CD4-positive, alpha-beta memory T cell (primary cell): ENCODE results near the gene AK5. TPM values are rescaled to one million over a fixed set of nuclear protein-coding genes. Genes with fewer than 3 reads are reported as not detected.
A peak's percentile ranks its signal among the peaks of the same experiment; 100 is the strongest.

ENCODE experiments used
- CTCF ChIA-PET: fragments of 350-600 bp; sonication (Branson Sonifier 250); formaldehyde crosslinking; loops from one replicate; lab custom pipeline; 2021; ENCODE audit warnings: inconsistent platforms; ENCODE audit not compliant: partially characterized antibody; lab: Charles Lee
- POLR2A ChIA-PET: fragments of 350-600 bp; sonication (Branson Sonifier 250); formaldehyde crosslinking; loops from one replicate; lab custom pipeline; 2021; ENCODE audit not compliant: partially characterized antibody; lab: Charles Lee
- DNase-seq, 5 donors: peaks; one replicate each; pipeline versions ENCODE4 v3.0.0 to v3.0.0-alpha.2; 2020 to 2022; ENCODE audit warnings: mixed read lengths in 1 of 5
- H3K27ac ChIP-seq: one replicate; pipeline ENCODE4 v1.7.0; 2013; ENCODE audit warnings: low read depth, low read length
- H3K27me3 ChIP-seq: 2 replicates; pipeline ENCODE4 v1.7.0; 2013; ENCODE audit warnings: mild to moderate bottlenecking, low read length, moderate library complexity; ENCODE audit not compliant: insufficient read depth
- H3K36me3 ChIP-seq: 2 replicates; pipeline ENCODE4 v1.7.0; 2013; ENCODE audit warnings: mild to moderate bottlenecking, low read length, moderate library complexity; ENCODE audit not compliant: insufficient read depth
- H3K4me1 ChIP-seq: 2 replicates; pipeline ENCODE4 v1.7.0; 2013; ENCODE audit warnings: mild to moderate bottlenecking, low read length, moderate library complexity; ENCODE audit not compliant: insufficient read depth
- H3K4me3 ChIP-seq, 2 donors: one replicate each; pipeline ENCODE4 v1.7.0; 2013; ENCODE audit warnings: low read length in 2 of 2, mild to moderate bottlenecking in 1 of 2
- H3K9me3 ChIP-seq, 2 donors: one replicate each; pipeline ENCODE4 v1.7.0; 2013; ENCODE audit warnings: low read length in 2 of 2, control low read depth in 1 of 2; ENCODE audit not compliant: control insufficient read depth in 1 of 2
- H3K27ac Mint-ChIP-seq, 7 donors: one replicate each; pipeline ENCODE4 v1.8.0; 2020 to 2021; ENCODE audit warnings: mixed read lengths in 7 of 7, mild to moderate bottlenecking in 6 of 7, inconsistent platforms in 3 of 7, moderate library complexity in 3 of 7
- H3K27me3 Mint-ChIP-seq, 2 donors: one replicate each; pipeline ENCODE4 v1.8.0; 2020 to 2021; ENCODE audit warnings: mixed read lengths in 2 of 2
- H3K36me3 Mint-ChIP-seq, 2 donors: one replicate each; pipeline ENCODE4 v1.8.0; 2020 to 2021; ENCODE audit warnings: mixed read lengths in 2 of 2, inconsistent platforms in 1 of 2, mild to moderate bottlenecking in 1 of 2
- H3K4me1 Mint-ChIP-seq, 4 donors: one replicate each; pipeline ENCODE4 v1.8.0; 2020 to 2021; ENCODE audit warnings: mixed read lengths in 4 of 4, mild to moderate bottlenecking in 1 of 4
- H3K4me3 Mint-ChIP-seq, 8 donors: one replicate each; pipeline ENCODE4 v1.8.0; 2020 to 2021; ENCODE audit warnings: mixed read lengths in 8 of 8, mild to moderate bottlenecking in 7 of 8, moderate library complexity in 6 of 8, inconsistent platforms in 3 of 8
- H3K9me3 Mint-ChIP-seq, 8 donors: one replicate each; pipeline ENCODE4 v1.8.0; 2020 to 2021; ENCODE audit warnings: mixed read lengths in 8 of 8, mild to moderate bottlenecking in 5 of 8, inconsistent platforms in 3 of 8, moderate library complexity in 1 of 8
- intact Hi-C: fragments of 100-400 bp; cut with micrococcal nuclease; formaldehyde crosslinking; loops from one replicate; pipeline ENCODE4 v1.15.1; 2023
- polyA plus RNA-seq, 2 donors: library from polyadenylated mRNA; unstranded; fragments of 300-500 nt; fragmentation: Illumina TruSeq; gene quantifications; one replicate each; pipeline ENCODE4 v1.2.3, GENCODE V29; 2021
- total RNA-seq, 2 experiments: library from RNA; stranded (reverse); gene quantifications; one replicate each; pipeline ENCODE4 v1.2.3, GENCODE V29; 2021

AK5 gene, protein sequence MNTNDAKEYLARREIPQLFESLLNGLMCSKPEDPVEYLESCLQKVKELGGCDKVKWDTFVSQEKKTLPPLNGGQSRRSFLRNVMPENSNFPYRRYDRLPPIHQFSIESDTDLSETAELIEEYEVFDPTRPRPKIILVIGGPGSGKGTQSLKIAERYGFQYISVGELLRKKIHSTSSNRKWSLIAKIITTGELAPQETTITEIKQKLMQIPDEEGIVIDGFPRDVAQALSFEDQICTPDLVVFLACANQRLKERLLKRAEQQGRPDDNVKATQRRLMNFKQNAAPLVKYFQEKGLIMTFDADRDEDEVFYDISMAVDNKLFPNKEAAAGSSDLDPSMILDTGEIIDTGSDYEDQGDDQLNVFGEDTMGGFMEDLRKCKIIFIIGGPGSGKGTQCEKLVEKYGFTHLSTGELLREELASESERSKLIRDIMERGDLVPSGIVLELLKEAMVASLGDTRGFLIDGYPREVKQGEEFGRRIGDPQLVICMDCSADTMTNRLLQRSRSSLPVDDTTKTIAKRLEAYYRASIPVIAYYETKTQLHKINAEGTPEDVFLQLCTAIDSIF
- total RNA-seq (10 to 100 TPM; 17.0 to 25.5 TPM), polyA plus RNA-seq (10 to 100 TPM; 17.9 to 20.6 TPM)

DNA sequence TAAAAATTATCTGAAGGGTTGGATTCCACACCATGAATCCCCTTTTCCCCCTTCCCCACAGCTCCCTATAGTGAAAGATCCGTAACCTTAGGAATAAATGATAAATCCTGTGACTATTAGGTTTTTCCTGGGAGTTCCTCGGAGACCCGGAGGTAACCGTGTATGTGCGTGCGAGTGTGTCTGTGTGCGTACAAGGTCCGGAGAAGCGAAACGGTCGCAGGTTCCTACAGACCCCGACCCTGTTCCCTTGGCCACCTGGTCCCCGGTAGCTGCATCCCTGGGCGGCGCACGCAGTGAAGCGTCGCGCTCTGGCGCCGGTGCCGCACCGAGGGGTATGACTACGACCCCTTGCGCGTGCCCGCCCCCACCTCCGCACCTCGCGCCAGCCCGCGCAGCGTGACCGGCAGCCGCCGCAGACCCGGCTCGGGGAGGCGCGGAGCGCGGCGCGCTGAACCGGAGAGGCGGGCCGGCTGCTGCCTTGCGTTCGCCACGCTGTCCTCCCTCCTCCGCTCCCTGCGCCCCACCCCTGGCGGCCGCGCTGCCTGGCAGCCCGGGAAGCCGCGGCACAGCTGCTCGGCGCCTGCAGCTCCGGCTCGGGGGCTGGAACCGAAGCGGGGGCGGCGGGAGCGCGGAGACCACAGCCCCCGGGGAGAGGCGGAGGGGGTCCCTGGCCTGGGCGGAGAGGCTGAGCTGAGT, at the start of gene AK5:
AK5 (plus strand) TSS at position 529 of the 696 bp plus-strand sequence. CDS start 295 bp downstream, outside the sequence.
- peak in 4 of 5 donors; percentile 36 to 39 (median 39) for DNase-seq
- peaks cover 9% of the 10 kb centered on the region in 2 donors for H3K27me3 Mint-ChIP-seq
- POLR2A ChIA-PET = interaction anchor here (0.6 to 2.1 kb wide), 9 partner anchors 22 to 401 kb away, joined by 3 to 10 read pairs (median 5); partner anchors contain the start of gene ZZZ3

DNA sequence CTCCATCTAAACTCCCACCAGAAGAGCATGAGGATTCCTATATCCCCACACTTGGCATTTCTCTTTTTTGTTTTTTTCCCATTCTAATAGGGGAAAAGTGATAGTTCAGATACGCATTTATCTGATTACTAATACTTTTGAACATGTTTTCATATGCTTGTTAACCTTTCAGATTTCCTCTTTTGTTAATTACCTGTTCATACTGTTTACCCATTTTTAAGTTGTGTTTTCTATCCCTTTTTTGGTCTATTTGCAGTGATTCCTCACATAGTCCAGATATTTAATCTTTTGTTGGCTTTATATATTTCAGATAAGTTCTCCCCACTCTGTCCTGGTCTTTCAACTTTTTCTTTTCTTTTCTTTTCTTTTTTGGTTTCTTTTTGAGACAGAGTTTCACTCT, 49.0 kb upstream of the AK5 start:
- ChIA-PET POLR2A (no interaction called here), CTCF (no interaction called here)
- Mint-ChIP-seq H3K27me3 (peaks cover 3 to 4% of the 10 kb centered on the region in 2 donors), H3K36me3 (peaks cover 4 to 5% of the 10 kb centered on the region in 2 donors), H3K4me3 (no peak overlapping the region), H3K4me1 (peaks cover 0 to 6% (median 0%) of the 10 kb centered on the region in 4 donors), H3K27ac (no peak overlapping the region), H3K9me3 (peaks cover 0 to 20% (median 12%) of the 10 kb centered on the region in 8 donors)
- no peak for DNase-seq
- Histone ChIP-seq H3K9me3 (no peaks in the 10 kb centered on the region), H3K27me3 (no peaks in the 10 kb centered on the region), H3K4me3 (no peak overlapping the region), H3K36me3 (no peaks in the 10 kb centered on the region), H3K4me1 (no peaks in the 10 kb centered on the region), H3K27ac (no peak overlapping the region)
- intact Hi-C loops = no loop called here

More for the DNA sequence above, at the start of gene AK5:
- CTCF ChIA-PET = interaction anchor here (2.8 kb wide), 1 partner anchor 27 kb away, joined by 10 read pairs; no protein-coding TSS in a partner anchor
- H3K27ac Mint-ChIP-seq = peak within 1 kb of the TSS in 2 of 7 donors; percentile 24 to 72
- peak within 1 kb of the TSS; percentile 78 to 91 (median 84) for H3K4me3 Mint-ChIP-seq
- no peaks in the 10 kb centered on the region for H3K36me3 Mint-ChIP-seq
- H3K27ac ChIP-seq = no peak within 1 kb of the TSS
- no peaks in the 10 kb centered on the region for H3K36me3 ChIP-seq
- no peaks in the 10 kb centered on the region for H3K27me3 ChIP-seq
- H3K4me3 ChIP-seq = peak within 1 kb of the TSS in 1 of 2 donors; percentile 54
- no peaks in the 10 kb centered on the region for H3K9me3 ChIP-seq
- H3K4me1 ChIP-seq = peaks cover 30% of the 10 kb centered on the region
- intact Hi-C loops = loop anchor here (2.0 to 10.0 kb wide), 5 partner anchors 15 to 403 kb away; partner anchors contain the start of genes PIGK and ZZZ3
- no peaks in the 10 kb centered on the region for H3K9me3 Mint-ChIP-seq
- peaks cover 21 to 33% (median 27%) of the 10 kb centered on the region in 4 donors for H3K4me1 Mint-ChIP-seq

DNA sequence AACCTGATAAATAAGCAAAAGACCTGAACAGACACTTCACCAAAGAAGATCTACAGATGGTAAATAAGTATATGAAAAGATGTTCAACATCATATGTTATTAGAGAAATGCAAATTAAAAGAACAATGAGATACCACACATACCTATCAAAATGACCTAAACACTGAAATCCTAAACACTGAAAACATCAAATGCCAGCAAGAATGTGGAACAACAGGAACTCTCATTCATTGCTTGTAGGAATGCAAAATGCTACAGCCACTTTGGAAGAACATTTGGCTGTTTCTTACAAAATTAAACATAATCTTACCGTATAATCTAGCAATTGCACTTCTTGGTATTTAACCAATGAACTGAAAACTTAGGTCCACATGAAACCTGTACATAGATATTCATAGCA, 47.7 kb upstream of the AK5 start:
- intact Hi-C loops = no loop called here
- Mint-ChIP-seq H3K27ac (no peak overlapping the region), H3K27me3 (peaks cover 2 to 4% of the 10 kb centered on the region in 2 donors), H3K36me3 (peaks cover 4% of the 10 kb centered on the region in 2 donors), H3K9me3 (peaks cover 0 to 20% (median 12%) of the 10 kb centered on the region in 8 donors), H3K4me3 (no peak overlapping the region), H3K4me1 (peaks cover 0 to 2% (median 0%) of the 10 kb centered on the region in 4 donors)
- Histone ChIP-seq H3K27ac (no peak overlapping the region), H3K27me3 (no peaks in the 10 kb centered on the region), H3K4me1 (no peaks in the 10 kb centered on the region), H3K4me3 (no peak overlapping the region), H3K36me3 (no peaks in the 10 kb centered on the region), H3K9me3 (no peaks in the 10 kb centered on the region)
- CTCF ChIA-PET = no interaction called here
- POLR2A ChIA-PET = no interaction called here
- DNase-seq = no peak

DNA sequence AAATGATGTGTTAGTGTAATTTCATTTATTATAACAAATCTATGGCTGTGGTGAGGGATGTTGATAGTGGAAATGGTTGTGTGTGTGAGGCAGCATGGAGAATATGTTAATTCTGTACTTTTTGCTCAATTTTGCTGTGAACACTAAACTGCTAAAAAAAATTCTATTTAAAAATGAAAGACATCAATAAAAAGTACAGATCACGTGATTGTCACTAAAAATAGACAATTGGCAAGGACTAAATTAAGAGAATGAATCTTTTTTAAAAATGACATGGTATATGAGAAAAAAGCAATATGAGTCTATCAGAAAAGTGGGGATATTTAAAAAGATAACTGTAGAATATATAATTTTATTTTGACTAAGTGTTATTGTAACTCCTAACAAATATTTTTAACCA, 46.9 kb upstream of the AK5 start:
- intact Hi-C loops = no loop called here
- no peak overlapping the region for H3K27ac ChIP-seq
- H3K27me3 ChIP-seq = no peaks in the 10 kb centered on the region
- Mint-ChIP-seq H3K27me3 (peaks cover 2 to 4% of the 10 kb centered on the region in 2 donors), H3K9me3 (peaks cover 0 to 20% (median 12%) of the 10 kb centered on the region in 8 donors), H3K4me1 (no peaks in the 10 kb centered on the region), H3K36me3 (peaks cover 3 to 4% of the 10 kb centered on the region in 2 donors), H3K27ac (no peak overlapping the region), H3K4me3 (no peak overlapping the region)
- no peaks in the 10 kb centered on the region for H3K36me3 ChIP-seq
- no peak for DNase-seq
- ChIA-PET CTCF (no interaction called here), POLR2A (no interaction called here)
- H3K4me1 ChIP-seq = no peaks in the 10 kb centered on the region
- no peaks in the 10 kb centered on the region for H3K9me3 ChIP-seq
- H3K4me3 ChIP-seq = no peak overlapping the region

DNA sequence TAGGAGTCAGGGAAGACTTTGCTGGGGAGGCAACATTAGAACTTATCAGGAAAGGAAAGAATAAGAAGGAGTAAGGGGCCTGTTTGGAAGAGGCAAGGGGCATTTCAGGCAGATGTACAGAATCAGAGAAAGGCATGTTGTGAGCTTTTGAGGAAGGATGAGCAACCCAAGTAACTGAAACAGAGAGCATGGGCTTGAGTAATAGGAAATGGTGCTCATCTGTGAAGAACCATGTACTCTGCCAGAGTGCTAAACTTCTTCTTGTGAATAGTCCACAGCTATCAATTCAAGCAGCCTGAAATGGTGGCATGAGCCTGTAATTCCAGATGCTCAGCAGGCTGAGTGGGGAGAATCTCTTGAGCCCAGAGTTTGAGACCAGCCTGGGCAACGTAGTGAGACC, 43.4 kb upstream of the AK5 start:
- Mint-ChIP-seq H3K4me1 (no peaks in the 10 kb centered on the region), H3K9me3 (peaks cover 0 to 17% (median 8%) of the 10 kb centered on the region in 8 donors), H3K4me3 (no peak overlapping the region), H3K27me3 (peaks cover 3 to 6% of the 10 kb centered on the region in 2 donors), H3K36me3 (peaks cover 0 to 6% of the 10 kb centered on the region in 2 donors), H3K27ac (no peak overlapping the region)
- Histone ChIP-seq H3K36me3 (no peaks in the 10 kb centered on the region), H3K4me3 (no peak overlapping the region), H3K9me3 (no peaks in the 10 kb centered on the region), H3K4me1 (no peaks in the 10 kb centered on the region), H3K27ac (no peak overlapping the region), H3K27me3 (no peaks in the 10 kb centered on the region)
- POLR2A ChIA-PET = no interaction called here
- intact Hi-C loops = no loop called here
- DNase-seq = no peak
- CTCF ChIA-PET = no interaction called here

DNA sequence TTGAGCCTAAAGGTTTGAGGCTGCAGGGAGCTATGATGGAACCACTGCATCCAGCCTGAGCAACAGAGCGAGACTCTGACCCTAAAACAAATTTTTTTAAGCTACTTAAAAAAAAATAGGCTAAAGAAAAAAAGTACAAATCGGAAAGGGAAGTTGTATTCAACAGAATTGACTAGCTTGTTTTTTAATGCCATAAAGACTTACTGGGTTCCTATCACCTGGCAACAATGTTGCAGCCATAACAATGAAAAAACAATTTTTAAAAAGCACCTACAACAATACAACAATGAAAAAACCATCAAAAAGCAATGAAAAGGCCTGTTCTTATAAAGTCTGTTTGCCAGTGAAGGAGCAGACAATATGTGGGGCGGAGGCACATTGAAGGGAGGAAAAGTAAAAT, 42.5 kb upstream of the AK5 start:
- H3K27ac ChIP-seq = no peak overlapping the region
- Mint-ChIP-seq H3K4me1 (no peaks in the 10 kb centered on the region), H3K9me3 (peaks cover 0 to 14% (median 8%) of the 10 kb centered on the region in 8 donors), H3K27ac (no peak overlapping the region), H3K27me3 (peaks cover 3 to 6% of the 10 kb centered on the region in 2 donors), H3K4me3 (no peak overlapping the region), H3K36me3 (peaks cover 0 to 6% of the 10 kb centered on the region in 2 donors)
- no peaks in the 10 kb centered on the region for H3K27me3 ChIP-seq
- no peaks in the 10 kb centered on the region for H3K4me1 ChIP-seq
- ChIA-PET POLR2A (no interaction called here), CTCF (no interaction called here)
- DNase-seq = no peak
- intact Hi-C loops = no loop called here
- no peaks in the 10 kb centered on the region for H3K9me3 ChIP-seq
- no peak overlapping the region for H3K4me3 ChIP-seq
- no peaks in the 10 kb centered on the region for H3K36me3 ChIP-seq
